KMS-11 (cell line): Measurements from ENCODE around the gene CCDC136.
A peak's percentile ranks its signal among the peaks of the same experiment; 100 is the strongest.

ENCODE experiments used
- H2AFZ ChIP-seq: fragments of 200-600 bp; sonication (generic); 2 replicates; pipeline ENCODE4 v1.6.1; 2016; ENCODE audit warnings: antibody characterized with exemption, mixed run types, low read depth
- H3K27ac ChIP-seq: fragments of 200-600 bp; sonication (generic); 2 replicates; pipeline ENCODE4 v1.6.1; 2016; ENCODE audit warnings: mild to moderate bottlenecking, mixed run types
- H3K27me3 ChIP-seq: fragments of 200-600 bp; sonication (generic); 2 replicates; pipeline ENCODE4 v1.6.1; 2017; ENCODE audit warnings: mild to moderate bottlenecking, low read depth, mixed run types, moderate library complexity; ENCODE audit not compliant: insufficient read depth
- H3K36me3 ChIP-seq: fragments of 200-600 bp; sonication (generic); 2 replicates; pipeline ENCODE4 v1.6.1; 2017; ENCODE audit warnings: mild to moderate bottlenecking, mixed run types; ENCODE audit not compliant: insufficient read depth
- H3K4me1 ChIP-seq: fragments of 200-600 bp; sonication (generic); 2 replicates; pipeline ENCODE4 v1.6.1; 2016; ENCODE audit warnings: mild to moderate bottlenecking, low read depth, mixed run types; ENCODE audit not compliant: poor library complexity, severe bottlenecking
- H3K4me2 ChIP-seq: fragments of 200-600 bp; sonication (generic); 2 replicates; pipeline ENCODE4 v1.7.0; 2016; ENCODE audit warnings: mild to moderate bottlenecking, mixed run types
- H3K4me3 ChIP-seq: fragments of 200-600 bp; sonication (generic); IDR thresholded peaks from 2 replicates; pipeline ENCODE4 v1.6.1; 2017; ENCODE audit warnings: low read depth, low read length, mixed read lengths; ENCODE audit not compliant: insufficient read depth
- H3K79me2 ChIP-seq: fragments of 200-600 bp; sonication (generic); 2 replicates; pipeline ENCODE4 v1.6.1; 2016; ENCODE audit warnings: low read depth, mixed run types; ENCODE audit not compliant: insufficient read depth
- H3K9ac ChIP-seq: fragments of 200-600 bp; sonication (generic); 2 replicates; pipeline ENCODE4 v1.6.1; 2016; ENCODE audit warnings: mild to moderate bottlenecking, mixed run types
- H4K20me1 ChIP-seq: fragments of 200-600 bp; sonication (generic); 2 replicates; pipeline ENCODE4 v1.6.1; 2016; ENCODE audit warnings: mild to moderate bottlenecking, mixed run types; ENCODE audit not compliant: insufficient read depth
- TF ChIP-seq, protein P1 (sequence below): fragments of 200-600 bp; sonication (generic); conservative IDR thresholded peaks from 2 replicates; pipeline ENCODE4 v1.6.1; 2017; ENCODE audit warnings: low read depth, mild to moderate bottlenecking, antibody characterized with exemption, low read length, moderate library complexity, mixed read lengths

Gene CCDC136

DNA sequence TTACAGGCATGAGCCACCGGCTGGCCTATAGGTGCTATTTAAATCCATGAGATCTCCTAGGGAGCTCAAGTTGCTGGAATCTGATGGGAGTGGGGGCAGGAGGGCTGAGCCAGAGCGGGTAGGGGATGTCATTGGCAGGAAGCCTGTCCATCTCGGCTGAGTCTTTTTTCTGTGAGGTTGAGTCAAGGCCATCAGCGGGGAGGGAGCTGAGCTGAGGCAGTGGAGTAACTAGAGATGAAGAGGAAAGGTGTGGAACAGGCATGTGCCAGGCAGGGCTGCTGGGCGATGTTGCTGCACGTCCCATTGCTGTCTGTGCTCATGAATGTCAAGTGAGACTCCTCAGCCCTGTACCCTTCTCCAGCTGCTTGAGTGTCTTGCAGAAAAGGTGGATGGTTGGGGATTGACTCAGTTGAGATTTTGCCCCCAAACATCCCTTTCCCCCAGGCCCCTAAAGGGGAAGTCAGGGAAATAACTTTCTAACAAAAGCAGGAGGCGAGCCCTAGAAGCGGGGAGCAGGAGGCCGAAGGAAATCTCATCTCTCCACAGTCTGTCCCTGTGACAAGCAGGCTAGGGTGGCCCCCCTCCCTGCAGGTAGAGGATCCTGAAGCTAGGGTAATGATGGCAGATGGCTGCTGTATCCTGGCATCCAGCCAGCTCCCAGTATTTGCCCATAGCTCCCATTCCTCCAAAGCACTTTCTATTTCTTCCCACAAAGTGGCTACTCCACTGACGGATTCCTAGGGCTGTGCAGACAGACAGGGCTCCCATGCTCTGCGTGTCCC is 76.3 kb downstream of the CCDC136 start:
- Histone ChIP-seq H3K9ac (no peak overlapping the region), H3K4me2 (no peak overlapping the region), H3K36me3 (no peaks in the 10 kb centered on the region), H3K4me1 (peaks cover 16% of the 10 kb centered on the region), H3K27ac (no peak overlapping the region), H2AFZ (no peak overlapping the region), H3K79me2 (peaks cover 24% of the 10 kb centered on the region; the same call in 1 of the 2 replicates), H4K20me1 (no peaks in the 10 kb centered on the region), H3K4me3 (no peak overlapping the region), H3K27me3 (no peaks in the 10 kb centered on the region; the same call in 1 of the 2 replicates)
- TF ChIP-seq, protein P1, sequence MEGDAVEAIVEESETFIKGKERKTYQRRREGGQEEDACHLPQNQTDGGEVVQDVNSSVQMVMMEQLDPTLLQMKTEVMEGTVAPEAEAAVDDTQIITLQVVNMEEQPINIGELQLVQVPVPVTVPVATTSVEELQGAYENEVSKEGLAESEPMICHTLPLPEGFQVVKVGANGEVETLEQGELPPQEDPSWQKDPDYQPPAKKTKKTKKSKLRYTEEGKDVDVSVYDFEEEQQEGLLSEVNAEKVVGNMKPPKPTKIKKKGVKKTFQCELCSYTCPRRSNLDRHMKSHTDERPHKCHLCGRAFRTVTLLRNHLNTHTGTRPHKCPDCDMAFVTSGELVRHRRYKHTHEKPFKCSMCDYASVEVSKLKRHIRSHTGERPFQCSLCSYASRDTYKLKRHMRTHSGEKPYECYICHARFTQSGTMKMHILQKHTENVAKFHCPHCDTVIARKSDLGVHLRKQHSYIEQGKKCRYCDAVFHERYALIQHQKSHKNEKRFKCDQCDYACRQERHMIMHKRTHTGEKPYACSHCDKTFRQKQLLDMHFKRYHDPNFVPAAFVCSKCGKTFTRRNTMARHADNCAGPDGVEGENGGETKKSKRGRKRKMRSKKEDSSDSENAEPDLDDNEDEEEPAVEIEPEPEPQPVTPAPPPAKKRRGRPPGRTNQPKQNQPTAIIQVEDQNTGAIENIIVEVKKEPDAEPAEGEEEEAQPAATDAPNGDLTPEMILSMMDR, result no peak

DNA sequence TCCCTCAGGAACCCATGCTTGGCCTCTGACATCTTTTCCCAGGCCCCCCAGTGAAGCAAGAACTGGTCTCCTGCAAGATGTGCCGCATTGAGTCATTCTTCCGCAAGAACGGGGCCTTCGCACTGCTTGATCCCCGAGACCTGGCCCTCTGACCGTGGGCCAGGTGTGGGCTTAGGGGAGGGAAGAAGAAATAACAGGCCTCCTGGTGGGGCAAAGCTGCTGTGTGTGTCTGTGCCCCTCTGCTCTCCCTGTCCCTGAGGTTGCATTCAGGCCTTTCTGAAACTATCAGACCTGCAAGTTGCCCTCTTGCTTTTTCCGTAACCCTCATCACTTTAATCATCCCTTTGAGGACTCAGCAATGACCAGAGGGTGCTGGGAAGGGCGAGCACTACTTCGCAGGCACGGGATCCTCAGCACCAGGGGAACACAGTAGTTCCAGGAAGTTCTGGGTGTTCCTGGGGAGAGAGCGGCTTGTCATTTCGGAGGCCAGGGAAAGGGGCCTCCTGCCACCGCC is 76.9 kb downstream of the CCDC136 start:
- H3K9ac ChIP-seq, result no peak overlapping the region
- H3K4me2 ChIP-seq, result peak overlapping the region; percentile 18; the same call in 1 of the 2 replicates
- H3K27me3 ChIP-seq, result no peaks in the 10 kb centered on the region; the same call in 1 of the 2 replicates
- H3K36me3 ChIP-seq, result no peaks in the 10 kb centered on the region
- peaks cover 18% of the 10 kb centered on the region; the same call in 1 of the 2 replicates for H3K79me2 ChIP-seq
- H4K20me1 ChIP-seq, result no peaks in the 10 kb centered on the region
- H3K4me3 ChIP-seq, result no peak overlapping the region
- H3K27ac ChIP-seq, result no peak overlapping the region
- H2AFZ ChIP-seq, result no peak overlapping the region
- H3K4me1 ChIP-seq, result peaks cover 14% of the 10 kb centered on the region
- TF ChIP-seq, protein P1, result no peak

DNA sequence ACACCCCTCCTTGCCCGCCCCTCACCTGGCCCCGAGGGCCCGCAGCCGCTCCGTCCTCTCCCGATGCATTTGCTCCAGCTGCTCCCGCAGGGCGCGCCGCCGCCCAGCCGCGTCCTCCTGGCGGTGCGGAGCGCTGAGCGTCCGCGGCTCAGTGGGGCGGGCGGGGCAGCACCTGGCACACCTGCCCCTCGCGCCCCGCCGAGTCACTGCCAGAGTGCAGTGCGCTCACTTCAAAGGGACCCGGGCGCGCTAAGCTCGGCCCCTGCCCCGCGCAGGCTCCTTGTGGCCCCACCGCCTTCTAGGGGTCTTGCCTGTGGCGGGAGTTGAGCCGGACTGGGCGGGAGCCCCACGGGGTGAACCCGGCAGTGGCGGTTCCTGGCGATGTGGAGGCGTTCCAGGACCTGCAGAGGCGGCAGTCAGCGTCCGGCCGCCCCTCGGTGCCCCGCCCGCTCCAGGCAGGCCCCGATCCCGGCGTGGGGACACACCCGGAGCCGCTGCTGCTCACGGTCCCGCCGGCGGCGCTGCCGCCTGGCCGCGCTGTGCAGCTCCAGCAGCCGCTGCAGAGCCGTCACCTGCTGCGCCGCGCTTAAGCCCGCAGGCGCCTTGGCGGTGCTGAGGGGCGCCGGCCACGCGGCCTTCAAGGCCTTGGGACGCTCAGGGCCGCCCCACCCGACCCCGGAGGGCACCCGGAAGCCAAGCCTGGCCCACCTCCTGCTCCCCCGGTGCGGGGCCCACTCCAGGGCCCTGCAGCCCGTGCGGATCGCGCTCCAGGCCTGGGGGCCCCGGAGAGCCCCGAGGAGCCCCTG is 77.6 kb downstream of the CCDC136 start:
- Histone ChIP-seq H3K4me2 (peak overlapping the region; percentile 18; the same call in 1 of the 2 replicates), H3K27me3 (no peaks in the 10 kb centered on the region; the same call in 1 of the 2 replicates), H4K20me1 (no peaks in the 10 kb centered on the region), H3K36me3 (no peaks in the 10 kb centered on the region), H2AFZ (peak overlapping the region; percentile 10; the same call in 1 of the 2 replicates), H3K79me2 (peaks cover 11% of the 10 kb centered on the region; the same call in 1 of the 2 replicates), H3K27ac (no peak overlapping the region), H3K9ac (no peak overlapping the region), H3K4me3 (no peak overlapping the region), H3K4me1 (peaks cover 8% of the 10 kb centered on the region)
- TF ChIP-seq, protein P1, result no peak

DNA sequence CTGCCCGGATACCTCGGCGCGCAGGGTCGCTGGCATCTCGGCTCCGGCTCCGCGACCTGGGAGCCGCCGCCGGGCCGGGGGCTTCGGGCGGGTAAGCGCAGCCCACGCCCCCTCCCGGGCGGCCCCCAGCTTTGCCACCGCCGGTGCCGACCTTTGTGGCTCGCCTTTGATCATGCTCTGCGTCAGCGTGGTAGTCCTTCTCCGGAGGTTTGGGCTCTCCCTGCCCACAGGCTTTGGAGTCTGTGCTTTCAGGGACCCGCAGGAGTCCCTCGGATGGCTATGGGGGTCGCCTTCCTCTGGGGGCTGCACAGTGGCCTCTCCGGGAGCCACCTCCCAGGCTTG is 78.1 kb downstream of the CCDC136 start:
- no peak overlapping the region for H3K4me2 ChIP-seq
- H3K27ac ChIP-seq, result no peak overlapping the region
- no peaks in the 10 kb centered on the region for H3K36me3 ChIP-seq
- no peak overlapping the region for H3K9ac ChIP-seq
- peaks cover 6% of the 10 kb centered on the region; the same call in 1 of the 2 replicates for H3K79me2 ChIP-seq
- no peaks in the 10 kb centered on the region; the same call in 1 of the 2 replicates for H3K27me3 ChIP-seq
- H3K4me3 ChIP-seq, result no peak overlapping the region
- no peaks in the 10 kb centered on the region for H4K20me1 ChIP-seq
- TF ChIP-seq, protein P1, result no peak
- no peak overlapping the region for H2AFZ ChIP-seq
- peaks cover 6% of the 10 kb centered on the region for H3K4me1 ChIP-seq
